ENCODE data around the gene HIPK2. TPM values are rescaled to one million over a fixed set of nuclear protein-coding genes. Genes with fewer than 3 reads are reported as not detected.

Gene HIPK2
- total and polyA plus RNA-seq, 2 donors (not counting 3 experiments of a cell fraction or from before 2014, with no cell fraction given) = 9.0 to 43.8 TPM

- POLR2A ChIA-PET = interaction anchor here (0.7 kb wide), 1 partner anchor 40 kb away, joined by 5 read pairs; no protein-coding TSS in a partner anchor
- intact Hi-C loops (cut with micrococcal nuclease) = no loop called here
Observed at GRCh38 chr7:139772115-139772514, 5.7 kb downstream of the HIPK2 start.

More at GRCh38 chr7:139772115-139772514, 5.7 kb downstream of the HIPK2 start:
- no peak overlapping the region for H3K9ac ChIP-seq (replicated peaks; ENCODE audit: extremely low read depth, insufficient read depth, low read length)
- no peaks in the 10 kb centered on the region for H3K9me3 ChIP-seq (replicated peaks; ENCODE audit: control insufficient read depth, insufficient read depth, low read length)
- TF ChIP-seq FOS (IDR thresholded peaks at IDR 0.05; ENCODE audit: borderline replicate concordance, insufficient read depth, low read length) = no peak
- no peak for TF ChIP-seq CTCF (IDR thresholded peaks at IDR 0.05; ENCODE audit: extremely low read depth in 1 of 2, insufficient read depth in 1 of 2, low read depth in 1 of 2, low read length in 2 of 2)
- no peak for TF ChIP-seq POLR2AphosphoS5 (IDR thresholded peaks at IDR 0.05; ENCODE audit: insufficient read depth, low read depth, low read length)
- no peak for TF ChIP-seq MAX (IDR thresholded peaks at IDR 0.05; ENCODE audit: insufficient read depth, insufficient read length)
- H3K36me3 ChIP-seq (ENCODE audit: control insufficient read depth in 2 of 2, extremely low read depth in 1 of 2, insufficient read depth in 2 of 2, low read length in 2 of 2) = peaks cover 0 to 2% of the 10 kb centered on the region in 2 experiments
- H3K4me2 ChIP-seq (ENCODE audit: insufficient read depth, low read length) = no peak overlapping the region
- H4K20me1 ChIP-seq (replicated peaks; ENCODE audit: control insufficient read depth, extremely low read depth, insufficient read depth, low read length) = no peaks in the 10 kb centered on the region
- peaks cover 100% of the 10 kb centered on the region for H3K79me2 ChIP-seq (ENCODE audit: control insufficient read depth, insufficient read depth, low read length)
- peaks cover 30% of the 10 kb centered on the region for H3K4me1 ChIP-seq (ENCODE audit: control insufficient read depth, extremely low read depth, insufficient read depth, low read length)
- no TSS peak for BruUV-seq (replicated peaks)
- dilution Hi-C loops (cut with MboI; ENCODE audit: extremely low pct_ligation_motif_present, low sequenced_read_pairs) = no loop called here
- H3K27ac ChIP-seq (ENCODE audit: insufficient read depth, low read depth, low read length) = no peak overlapping the region
- FAIRE-seq (no peak), DNase-seq (ENCODE audit: low read depth, low spot score) (no peak)
- no peaks in the 10 kb centered on the region for H3K9me1 ChIP-seq (replicated peaks; ENCODE audit: control insufficient read depth, extremely low read depth, insufficient read depth, low read length)
- no peak overlapping the region for H2AFZ ChIP-seq (ENCODE audit: low read depth, low read length)
- H3K27me3 ChIP-seq (ENCODE audit: control insufficient read depth in 2 of 2, insufficient read depth in 2 of 2, low read length in 2 of 2) = no peaks in the 10 kb centered on the region
- CTCF ChIA-PET = interaction anchor here (1.0 to 3.3 kb wide), 10 partner anchors 9 to 230 kb away, joined by 3 to 23 read pairs (median 6); no protein-coding TSS in a partner anchor
- no peak overlapping the region for H3K4me3 ChIP-seq (replicated peaks in 1 of 3; ENCODE audit: insufficient read depth in 1 of 3, low read depth in 1 of 3, low read length in 3 of 3)

Data from endothelial cell of umbilical vein (primary cell).